Measurements from ENCODE around the gene ZDHHC19.
"Not testable (repeated sequence)": the region's sequence is repeated elsewhere in the genome, so short reads cannot be mapped to it uniquely, and the experiment has no call there.

Gene ZDHHC19

GRCh38 chr3:196225763-196226364 lies 14.7 kb upstream of the ZDHHC19 start:
- in situ Hi-C loops (cut with MboI; ENCODE audit: low sequenced_read_pairs), result no loop called here

DNA sequence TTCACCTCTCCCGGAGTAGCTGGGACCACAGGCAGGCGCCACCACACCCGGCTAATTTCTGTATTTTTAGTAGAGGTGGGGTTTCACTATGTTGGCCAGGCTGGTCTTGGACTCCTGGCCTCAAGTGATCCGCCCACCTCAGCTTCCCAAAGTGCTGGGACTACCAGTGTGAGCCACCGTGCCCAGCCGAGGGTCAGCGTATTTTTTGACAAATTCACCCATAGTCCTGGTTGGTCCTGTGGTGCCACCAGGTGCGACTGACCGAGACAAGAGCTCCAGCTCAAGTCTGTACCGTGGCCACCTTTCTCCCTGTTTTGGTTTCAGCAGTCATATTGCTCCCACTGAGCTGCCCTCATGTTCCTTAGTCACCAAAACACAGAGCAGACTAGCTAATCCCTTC lies 13.9 kb upstream of the ZDHHC19 start:
- in situ Hi-C loops (cut with MboI; ENCODE audit: low sequenced_read_pairs), result no loop called here

GRCh38 chr3:196222876-196223595 lies 11.8 kb upstream of the ZDHHC19 start:
- in situ Hi-C loops (cut with MboI; ENCODE audit: low sequenced_read_pairs), result no loop called here

DNA sequence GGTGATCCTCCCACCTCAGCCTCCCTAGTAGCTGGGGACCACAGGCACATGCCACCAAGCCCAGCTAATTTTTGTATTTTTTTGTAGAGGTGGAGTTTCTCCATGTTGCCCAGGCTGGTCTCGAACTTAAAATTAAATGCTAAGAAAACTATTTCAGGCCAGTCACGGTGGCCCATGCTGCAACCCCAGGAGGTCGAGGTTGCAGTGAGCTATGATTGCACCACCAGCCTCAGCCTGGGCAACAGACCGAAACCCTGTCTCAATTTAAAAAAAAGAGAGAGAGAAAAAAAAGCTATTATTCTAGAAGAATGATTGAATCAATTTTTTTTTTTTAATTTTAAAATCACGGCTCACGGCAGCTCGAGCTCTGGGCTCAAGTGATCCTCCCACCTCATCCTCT lies 9.8 kb upstream of the ZDHHC19 start:
- in situ Hi-C loops (cut with MboI; ENCODE audit: low sequenced_read_pairs), result no loop called here

DNA sequence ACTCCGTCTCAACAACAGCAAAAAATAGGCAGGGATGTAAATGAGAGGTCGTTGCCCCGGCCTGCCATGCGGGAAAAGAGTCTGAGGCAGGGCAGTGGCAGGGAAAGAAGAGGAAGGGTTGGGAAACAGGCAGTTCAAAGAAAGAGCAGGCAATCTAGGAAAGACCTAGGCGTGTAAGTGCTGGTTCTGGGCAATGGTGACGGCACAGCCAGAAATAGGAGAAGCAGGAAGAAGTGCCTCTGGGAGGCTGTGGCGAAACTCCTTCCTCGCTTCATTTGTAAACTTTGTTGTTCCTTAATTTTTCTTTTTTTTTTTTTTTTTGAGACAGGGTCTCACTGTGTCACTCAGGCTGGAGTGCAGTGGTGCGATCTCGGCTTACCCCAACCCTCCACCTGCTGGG lies 9.4 kb upstream of the ZDHHC19 start:
- in situ Hi-C loops (cut with MboI; ENCODE audit: low sequenced_read_pairs), result no loop called here

DNA sequence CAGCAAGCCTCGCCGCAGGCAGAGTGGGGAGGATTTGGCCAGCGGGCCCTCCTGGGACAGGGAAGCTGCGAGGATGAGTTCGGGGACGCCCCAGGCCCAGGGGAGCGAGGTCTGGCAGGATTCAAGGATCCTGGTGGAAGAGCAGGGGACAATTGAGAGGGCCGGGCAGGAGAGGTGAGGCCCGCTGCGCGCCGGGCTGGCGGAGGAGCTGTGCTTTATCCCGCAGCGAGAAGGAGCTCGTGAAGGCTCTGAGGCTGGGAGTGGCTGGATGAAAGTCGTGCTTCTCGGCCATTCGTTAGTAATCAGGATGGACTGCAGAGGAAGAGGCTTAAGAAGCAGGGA lies 8.7 kb upstream of the ZDHHC19 start:
- in situ Hi-C loops (cut with MboI; ENCODE audit: low sequenced_read_pairs), result no loop called here

DNA sequence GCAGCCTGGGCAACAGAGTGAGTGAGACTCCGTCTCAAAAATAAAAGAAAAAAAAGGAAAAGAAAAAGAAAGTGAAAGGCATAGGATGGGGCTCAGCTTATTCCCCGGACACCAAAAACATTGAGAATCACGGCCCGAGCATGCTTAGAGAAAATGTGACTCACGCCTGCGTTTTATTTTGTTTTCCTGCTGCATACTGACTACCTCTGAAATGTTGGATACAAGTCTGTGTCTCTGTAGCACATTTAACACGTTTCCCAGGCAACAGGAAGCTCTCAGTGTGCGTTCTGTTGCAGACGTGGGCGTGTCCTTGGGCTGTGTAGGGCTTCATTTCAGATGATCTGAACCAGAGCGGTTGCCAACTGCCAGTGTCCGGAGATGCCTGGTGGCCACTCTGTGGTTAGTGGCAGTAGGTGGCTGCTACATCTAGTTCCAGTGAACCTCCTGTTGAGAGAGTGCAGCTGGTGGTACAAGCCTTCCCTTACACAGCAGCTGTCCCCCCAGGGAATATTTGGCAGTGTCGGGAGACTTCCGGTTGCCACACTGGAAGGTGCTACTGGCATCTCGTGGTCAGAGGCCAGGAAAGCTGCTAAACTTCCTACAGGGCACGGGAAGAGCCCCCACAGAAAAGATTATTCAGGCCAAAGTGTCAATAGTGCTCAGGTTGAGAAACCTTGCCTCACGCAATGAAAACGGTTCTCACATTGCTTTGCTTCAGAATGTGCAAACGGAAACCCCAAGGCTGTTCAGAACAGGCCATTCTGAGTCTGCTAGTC lies 8.2 kb upstream of the ZDHHC19 start:
- in situ Hi-C loops (cut with MboI; ENCODE audit: low sequenced_read_pairs), result no loop called here

GRCh38 chr3:196218155-196218712 lies 7.0 kb upstream of the ZDHHC19 start:
- in situ Hi-C loops (cut with MboI; ENCODE audit: low sequenced_read_pairs), result no loop called here

DNA sequence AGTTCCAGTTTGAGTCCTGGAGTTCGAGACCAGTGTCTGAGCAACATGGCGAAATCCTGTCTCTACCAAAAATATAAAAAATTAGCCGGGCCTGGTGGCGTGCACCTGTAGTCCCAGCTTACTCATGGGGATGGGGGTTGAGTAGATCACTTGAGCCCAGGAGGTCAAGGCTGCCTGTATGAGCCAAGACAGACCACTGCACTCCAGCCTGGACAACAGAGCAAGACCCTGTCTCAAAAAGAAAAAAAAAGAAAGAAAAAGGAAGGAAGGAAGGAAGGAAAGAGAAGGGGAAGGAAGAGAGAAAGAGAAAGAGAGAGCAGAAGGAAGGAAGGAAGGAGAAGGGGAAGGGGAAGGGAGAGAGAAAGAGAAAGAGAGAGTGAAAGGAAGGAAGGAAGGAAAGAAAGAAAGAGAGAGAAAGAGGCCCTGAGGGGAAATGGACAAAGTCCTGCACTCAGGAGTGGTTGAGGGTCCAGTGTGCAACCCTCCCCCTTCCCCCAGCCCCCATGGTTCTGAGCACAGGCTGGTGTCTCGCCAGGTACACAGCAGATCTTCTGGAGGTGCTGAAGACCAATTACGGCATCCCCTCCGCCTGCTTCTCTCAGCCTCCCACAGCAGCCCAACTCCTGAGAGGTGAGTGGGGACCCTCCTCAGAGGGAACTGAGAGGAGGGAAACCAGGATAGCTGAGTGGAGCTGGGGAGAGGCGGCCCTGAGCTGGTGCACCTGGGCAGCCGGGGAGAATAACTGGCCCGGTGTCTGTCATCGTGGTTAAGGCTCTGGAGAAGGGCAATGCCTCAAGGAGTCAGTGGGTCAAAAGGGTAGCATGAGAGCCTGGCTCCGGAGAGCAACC lies 6.3 kb upstream of the ZDHHC19 start:
- in situ Hi-C loops (cut with MboI; ENCODE audit: low sequenced_read_pairs), result no loop called here

DNA sequence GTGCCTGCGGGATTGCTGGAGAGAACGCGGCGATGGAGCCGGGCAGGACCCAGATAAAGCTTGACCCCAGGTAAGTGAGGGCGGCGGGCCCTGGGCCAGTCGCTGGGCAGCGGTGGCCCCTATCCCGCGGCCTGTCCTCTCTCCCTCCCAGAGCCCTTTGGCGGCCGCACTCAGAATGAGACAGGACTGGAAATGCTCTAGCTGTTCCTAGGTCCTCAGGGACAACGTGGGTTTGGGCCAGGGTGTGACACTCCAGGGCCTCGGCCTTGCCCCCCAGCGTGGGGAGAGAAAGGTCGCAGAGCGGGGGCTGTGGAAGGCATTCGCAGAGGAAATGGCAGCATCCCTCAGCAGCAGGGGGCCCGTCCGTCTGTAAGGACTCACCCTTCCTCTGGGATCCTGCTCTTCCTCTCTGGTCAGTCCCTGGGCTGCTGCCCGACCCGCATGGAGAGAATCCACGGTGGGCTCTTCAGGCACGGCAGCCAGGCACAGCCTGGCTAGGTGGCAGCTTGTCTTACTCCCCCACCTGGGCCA lies 5.5 kb upstream of the ZDHHC19 start:
- in situ Hi-C loops (cut with MboI; ENCODE audit: low sequenced_read_pairs), result no loop called here

DNA sequence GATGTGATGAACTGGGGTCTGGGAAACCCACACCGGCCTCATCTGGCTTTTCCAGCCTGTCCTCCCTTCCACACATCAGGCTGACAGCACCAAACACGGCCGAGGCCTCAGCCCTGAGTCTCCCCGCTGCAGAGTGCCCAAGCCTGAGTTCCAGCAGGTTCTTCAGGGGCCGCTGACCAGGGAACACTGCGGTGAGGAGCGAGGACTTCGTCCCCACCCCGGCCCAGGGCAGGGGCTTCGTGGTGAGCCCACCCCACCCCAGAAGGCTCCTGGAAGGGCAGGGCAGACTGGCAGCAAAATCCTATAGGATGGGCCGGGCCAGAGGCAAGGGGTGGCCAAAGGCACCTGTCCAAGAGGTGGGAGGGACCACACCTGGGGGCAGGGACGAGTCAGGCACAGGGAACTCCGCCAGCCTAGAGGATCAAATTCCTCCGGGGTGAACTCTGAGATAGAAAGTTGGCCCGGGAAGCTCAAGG lies 4.9 kb upstream of the ZDHHC19 start, which contains the start of gene SLC51A:
SLC51A (plus strand) TSS at position 446 of the 476 bp plus-strand sequence. CDS start 179 bp downstream, outside the sequence.
- in situ Hi-C loops (cut with MboI; ENCODE audit: low sequenced_read_pairs), result no loop called here

DNA sequence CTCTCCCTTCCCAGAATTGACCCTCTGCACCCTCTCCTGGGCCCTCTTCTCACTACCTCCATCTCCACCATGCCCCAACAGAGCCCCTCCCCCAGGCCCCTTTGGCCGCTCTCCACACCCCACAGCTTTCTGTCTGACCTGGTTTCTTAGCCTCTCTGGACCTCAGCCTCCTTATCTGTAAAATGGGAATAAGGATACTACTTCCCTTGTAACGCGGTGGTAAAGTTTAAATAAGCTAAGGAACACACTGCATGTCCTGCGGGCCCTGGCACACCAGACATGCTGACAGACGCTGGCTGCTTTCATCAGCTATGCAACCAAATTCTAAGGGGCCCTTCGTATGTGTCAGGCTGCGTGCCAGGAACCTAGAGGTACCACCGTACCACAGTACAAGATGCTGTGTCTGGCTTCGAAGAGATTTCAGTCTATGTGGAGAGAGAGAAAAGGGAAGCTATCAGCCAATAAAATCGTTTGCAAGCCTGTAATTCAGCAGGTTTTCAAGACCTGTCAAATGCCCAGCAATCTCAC lies 4.4 kb upstream of the ZDHHC19 start:
- in situ Hi-C loops (cut with MboI; ENCODE audit: low sequenced_read_pairs), result no loop called here

DNA sequence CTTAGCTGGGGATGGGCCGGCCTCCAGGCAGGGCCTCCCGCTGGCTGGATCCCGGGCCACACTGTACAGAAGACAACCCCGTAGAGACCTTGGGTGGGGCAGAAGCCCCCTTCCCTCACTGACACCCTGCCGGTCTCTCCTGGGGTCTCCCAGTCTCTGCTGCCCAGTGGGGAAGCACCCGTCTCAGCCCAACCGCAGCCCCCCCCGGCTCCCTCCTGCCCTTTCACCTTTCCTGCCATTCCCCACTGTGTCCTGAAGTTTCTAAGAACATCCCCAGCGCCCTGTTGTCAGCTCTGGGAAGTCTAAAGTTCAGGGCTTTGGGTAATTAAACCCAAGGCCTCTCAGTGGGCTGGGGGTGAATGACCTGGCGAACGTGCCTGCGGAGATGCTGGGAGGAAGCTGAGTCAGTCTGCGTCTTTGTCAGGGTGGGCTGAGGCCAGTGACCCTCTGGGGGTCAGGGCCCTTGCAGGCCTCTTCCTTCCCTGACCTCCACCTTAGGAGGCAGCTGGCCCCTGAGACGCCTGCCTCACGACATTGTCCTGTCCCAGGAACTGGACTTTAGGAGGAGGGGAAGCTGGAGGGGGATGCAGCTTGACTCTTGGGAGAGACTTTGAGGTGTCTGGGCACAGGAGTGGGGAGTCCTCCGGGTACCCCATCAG lies 3.7 kb upstream of the ZDHHC19 start:
- in situ Hi-C loops (cut with MboI; ENCODE audit: low sequenced_read_pairs), result no loop called here

- in situ Hi-C loops (cut with MboI; ENCODE audit: low sequenced_read_pairs), result not testable (repeated sequence)
Measured at GRCh38 chr3:196209944-196210672, 1.1 kb downstream of the ZDHHC19 start.

GRCh38 chr3:196208942-196209695 lies 2.1 kb downstream of the ZDHHC19 start:
- in situ Hi-C loops (cut with MboI; ENCODE audit: low sequenced_read_pairs), result no loop called here

DNA sequence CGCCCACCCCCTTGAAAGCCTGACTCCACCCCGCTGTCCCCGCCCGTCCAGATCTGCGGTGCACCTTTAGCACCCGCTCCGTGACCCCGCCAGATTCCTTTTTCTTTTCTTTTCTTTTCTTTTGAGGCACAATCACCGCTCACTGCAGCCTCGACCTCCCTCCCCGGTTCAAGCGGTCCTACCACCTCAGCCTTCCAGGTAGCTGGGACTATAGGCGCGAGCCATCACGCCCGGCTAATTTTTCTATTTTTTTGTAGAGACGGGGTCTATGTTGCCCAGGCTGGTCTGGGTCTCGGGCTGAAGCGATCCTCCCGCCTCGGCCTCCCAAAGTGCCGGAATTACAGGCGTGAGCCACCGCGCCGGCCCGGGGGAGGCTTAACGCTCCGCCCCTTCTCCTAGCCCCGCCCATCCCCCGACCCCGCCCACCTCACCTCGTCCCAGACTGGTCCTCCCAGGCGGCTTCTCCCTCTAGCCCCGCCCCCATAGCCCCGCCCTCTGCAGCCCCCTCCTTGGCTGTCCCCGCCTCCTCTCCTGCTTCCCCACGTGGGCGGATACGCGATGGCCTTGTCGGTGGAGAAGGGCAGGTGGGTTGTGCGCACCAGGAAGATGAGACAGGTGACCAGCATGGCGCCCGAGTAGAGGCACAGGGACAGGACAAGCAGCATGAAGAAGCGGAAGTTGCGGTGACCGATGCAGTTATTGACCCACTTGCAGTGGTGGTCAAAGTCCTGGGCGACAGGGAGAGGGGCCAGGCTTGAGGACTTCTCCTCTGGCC lies 3.2 kb downstream of the ZDHHC19 start:
- in situ Hi-C loops (cut with MboI; ENCODE audit: low sequenced_read_pairs), result no loop called here

GRCh38 chr3:196207159-196207832 lies 3.9 kb downstream of the ZDHHC19 start:
- in situ Hi-C loops (cut with MboI; ENCODE audit: low sequenced_read_pairs), result no loop called here
